ENCODE measurements around the gene PSMA6. TPM values are rescaled to one million over a fixed set of nuclear protein-coding genes. Genes with fewer than 3 reads are reported as not detected.

The PSMA6 gene
- total and polyA plus RNA-seq, 2 experiments from 2014 or later = 216 to 296 TPM

- Histone ChIP-seq H3K4me2 (peak overlapping the region; percentile 51; the same call in 1 of the 2 replicates), H3F3A (replicated peaks; ENCODE audit: low read depth) (no peaks in the 10 kb centered on the region; the same call in none of the 2 replicates), H3K27me3 (ENCODE audit: insufficient read depth) (no peaks in the 10 kb centered on the region), H3K79me2 (replicated peaks; ENCODE audit: insufficient read depth) (no peaks in the 10 kb centered on the region), H3K27ac (ENCODE audit: low read depth) (no peak overlapping the region), H2AFZ (peak overlapping the region; percentile 82), H3K4me3 (no peak overlapping the region), H3K9me2 (ENCODE audit: insufficient read depth) (no peaks in the 10 kb centered on the region), H3K4me1 (ENCODE audit: insufficient read depth) (peaks cover 35% of the 10 kb centered on the region), H4K20me1 (replicated peaks; ENCODE audit: insufficient read depth) (no peaks in the 10 kb centered on the region), H3K36me3 (ENCODE audit: insufficient read depth) (no peaks in the 10 kb centered on the region)
- peaks cover 9% of the 10 kb centered on the region for H3K27me3 Mint-ChIP-seq (ENCODE audit: insufficient read depth, low read depth, poor library complexity)
- DNase-seq (ENCODE audit: low spot score) = peak; percentile 22
- TF ChIP-seq CREB1 (CRISPR knock-in tag; IDR thresholded peaks at IDR 0.05; ENCODE audit: low read depth) (peak; percentile 60), ETS1 (IDR thresholded peaks at IDR 0.05) (no peak)
- ATAC-seq = peak; percentile 19
- peak overlapping the region; percentile 56 for H3K27ac Mint-ChIP-seq
- H3K9me3 Mint-ChIP-seq = no peaks in the 10 kb centered on the region
- peak overlapping the region; percentile 28; the same call in 2 of the 3 replicates for H3K4me3 Mint-ChIP-seq
- H3K4me1 Mint-ChIP-seq = peaks cover 38% of the 10 kb centered on the region
- H3K36me3 Mint-ChIP-seq (ENCODE audit: low read depth) = no peaks in the 10 kb centered on the region
Observed at GRCh38 chr14:35331605-35332516, 39.7 kb downstream of the PSMA6 start.

GRCh38 chr14:35332517-35333263 is 40.5 kb downstream of the PSMA6 start:
- Mint-ChIP-seq H3K27ac (peak overlapping the region; percentile 60; the same call in 1 of the 2 replicates), H3K27me3 (ENCODE audit: insufficient read depth, low read depth, poor library complexity) (peaks cover 9% of the 10 kb centered on the region), H3K9me3 (no peaks in the 10 kb centered on the region), H3K4me1 (peaks cover 41% of the 10 kb centered on the region), H3K36me3 (ENCODE audit: low read depth) (no peaks in the 10 kb centered on the region), H3K4me3 (no peak overlapping the region)
- no peaks in the 10 kb centered on the region for H3K9me2 ChIP-seq (ENCODE audit: insufficient read depth)
- H3K4me2 ChIP-seq = peak overlapping the region; percentile 51; the same call in 1 of the 2 replicates
- no peaks in the 10 kb centered on the region; the same call in none of the 2 replicates for H3F3A ChIP-seq (replicated peaks; ENCODE audit: low read depth)
- peaks cover 39% of the 10 kb centered on the region for H3K4me1 ChIP-seq (ENCODE audit: insufficient read depth)
- H3K27ac ChIP-seq (ENCODE audit: low read depth) = no peak overlapping the region
- H4K20me1 ChIP-seq (replicated peaks; ENCODE audit: insufficient read depth) = no peaks in the 10 kb centered on the region
- H3K36me3 ChIP-seq (ENCODE audit: insufficient read depth) = no peaks in the 10 kb centered on the region
- TF ChIP-seq JUNB (IDR thresholded peaks at IDR 0.05; ENCODE audit: unreplicated experiment) (no peak), CREB1 (CRISPR knock-in tag; IDR thresholded peaks at IDR 0.05; ENCODE audit: low read depth) (no peak), EZH2 (IDR thresholded peaks at IDR 0.05; ENCODE audit: low read depth, unreplicated experiment) (no peak), ZNF331 (CRISPR knock-in tag; IDR thresholded peaks at IDR 0.05; ENCODE audit: low read depth) (no peak), ZNF462 (CRISPR knock-in tag; IDR thresholded peaks at IDR 0.05) (no peak), ZNF114 (CRISPR knock-in tag; IDR thresholded peaks at IDR 0.05) (no peak)
- H3K4me3 ChIP-seq = no peak overlapping the region
- H2AFZ ChIP-seq = peak overlapping the region; percentile 75
- H3K79me2 ChIP-seq (replicated peaks; ENCODE audit: insufficient read depth) = no peaks in the 10 kb centered on the region
- DNase-seq (ENCODE audit: low spot score) = peak; percentile 19
- no peaks in the 10 kb centered on the region for H3K27me3 ChIP-seq (ENCODE audit: insufficient read depth)
- ATAC-seq = peak; percentile 6; the same call in 2 of the 3 replicates

Measured in GM23338 (cell line).